HepG2 (cell line): ENCODE results near the gene OR1F1. TPM values are rescaled to one million over a fixed set of nuclear protein-coding genes. Genes with fewer than 3 reads are reported as not detected.

Experiments used
- ARID2 ChIP-seq: sonication (generic); formaldehyde crosslinking; IDR thresholded peaks from 2 replicates; pipeline ENCODE4 v1.8.1; 2022; ENCODE audit warnings: mild to moderate bottlenecking, missing genetic modification reagents, borderline replicate concordance
- FOXC1 ChIP-seq: sonication (generic); formaldehyde crosslinking; IDR thresholded peaks from 2 replicates; pipeline ENCODE4 v1.8.0; 2022; ENCODE audit warnings: mild to moderate bottlenecking, missing genetic modification reagents, borderline replicate concordance
- HNRNPLL ChIP-seq: fragments of 200-400 bp; formaldehyde crosslinking; IDR thresholded peaks from 2 replicates; pipeline ENCODE4 v1.6.1; 2017; ENCODE audit warnings: mild to moderate bottlenecking, low read depth, low read length; ENCODE audit not compliant: poor library complexity, severe bottlenecking
- NPAS2 ChIP-seq: sonication (generic); formaldehyde crosslinking; IDR thresholded peaks from 2 replicates; pipeline ENCODE4 v1.8.0; 2022; ENCODE audit warnings: mild to moderate bottlenecking, missing genetic modification reagents, borderline replicate concordance
- U2AF1 ChIP-seq: fragments of 200-400 bp; formaldehyde crosslinking; optimal IDR thresholded peaks from 2 replicates; pipeline ENCODE3; 2017; ENCODE audit warnings: mild to moderate bottlenecking, low read depth, low read length
- ZNF230 ChIP-seq: sonication (generic); formaldehyde crosslinking; IDR thresholded peaks from 2 replicates; pipeline ENCODE4 v1.4.0; 2020; ENCODE audit warnings: mild to moderate bottlenecking, missing genetic modification reagents
- ZNF407 ChIP-seq: sonication (generic); formaldehyde crosslinking; IDR thresholded peaks from one replicate; pipeline ENCODE4 v1.5.1; 2020; ENCODE audit warnings: mild to moderate bottlenecking, missing genetic modification reagents; ENCODE audit errors: not compliant biosample characterization
- ZNF432 ChIP-seq: sonication (generic); formaldehyde crosslinking; IDR thresholded peaks from 2 replicates; pipeline ENCODE4 v1.5.0; 2020; ENCODE audit warnings: missing genetic modification reagents, mild to moderate bottlenecking, borderline replicate concordance
- ZNF550 ChIP-seq: sonication (generic); formaldehyde crosslinking; IDR thresholded peaks from 2 replicates; pipeline ENCODE4 v1.4.0; 2020; ENCODE audit warnings: mild to moderate bottlenecking, missing genetic modification reagents, borderline replicate concordance
- ZNF619 ChIP-seq: sonication (generic); formaldehyde crosslinking; IDR thresholded peaks from 2 replicates; pipeline ENCODE4 v1.4.0; 2020; ENCODE audit warnings: mild to moderate bottlenecking, missing genetic modification reagents
- ZNF629 ChIP-seq: sonication (generic); formaldehyde crosslinking; conservative IDR thresholded peaks from 2 replicates; pipeline ENCODE4 v1.5.0; 2020; ENCODE audit warnings: missing genetic modification reagents
- ZNF816 ChIP-seq: sonication (generic); formaldehyde crosslinking; IDR thresholded peaks from 2 replicates; pipeline ENCODE4 v1.8.0; 2022; ENCODE audit warnings: missing genetic modification reagents, mild to moderate bottlenecking, borderline replicate concordance
- polyA plus RNA-seq, 8 experiments: library from polyadenylated mRNA; depleted of rRNA in 3 of 8; stranded (reverse) in 7 of 8; unstranded in 1 of 8; fragments of >200 nt; fragmentation: Illumina TruSeq in 4 of 8; extraction: Trizol in 4 of 8; gene quantifications; 2 replicates each; pipeline versions ENCODE4 v1.2.1 to v1.2.3, GENCODE V29; 2011 to 2016; ENCODE audit warnings: low read depth in 4 of 8, missing spikeins in 1 of 8, mixed read lengths in 1 of 8; ENCODE audit not compliant: insufficient read depth in 1 of 8
- total RNA-seq, 5 experiments: library from RNA; depleted of rRNA; stranded (reverse); fragments of >200 nt; fragmentation: Illumina TruSeq; extraction: Trizol; gene quantifications; 2 replicates each; pipeline ENCODE4 v1.2.3, GENCODE V29; 2016; ENCODE audit warnings: low read depth in 1 of 5
- TF ChIP-seq, protein P1 (sequence below): conservative IDR thresholded peaks from 2 replicates; pipeline ENCODE4 v1.6.1; 2018; ENCODE audit warnings: missing genetic modification reagents
- TF ChIP-seq, protein P2 (sequence below): sonication (generic); formaldehyde crosslinking; IDR thresholded peaks from 2 replicates; pipeline ENCODE4 v1.4.0; 2020; ENCODE audit warnings: missing genetic modification reagents, mild to moderate bottlenecking, borderline replicate concordance

The OR1F1 gene
- total and polyA plus RNA-seq, 2 of the 13 experiments (the other 11 are each of a cell fraction or from before 2014, with no cell fraction given): 0.90 TPM; not detected in 1

DNA sequence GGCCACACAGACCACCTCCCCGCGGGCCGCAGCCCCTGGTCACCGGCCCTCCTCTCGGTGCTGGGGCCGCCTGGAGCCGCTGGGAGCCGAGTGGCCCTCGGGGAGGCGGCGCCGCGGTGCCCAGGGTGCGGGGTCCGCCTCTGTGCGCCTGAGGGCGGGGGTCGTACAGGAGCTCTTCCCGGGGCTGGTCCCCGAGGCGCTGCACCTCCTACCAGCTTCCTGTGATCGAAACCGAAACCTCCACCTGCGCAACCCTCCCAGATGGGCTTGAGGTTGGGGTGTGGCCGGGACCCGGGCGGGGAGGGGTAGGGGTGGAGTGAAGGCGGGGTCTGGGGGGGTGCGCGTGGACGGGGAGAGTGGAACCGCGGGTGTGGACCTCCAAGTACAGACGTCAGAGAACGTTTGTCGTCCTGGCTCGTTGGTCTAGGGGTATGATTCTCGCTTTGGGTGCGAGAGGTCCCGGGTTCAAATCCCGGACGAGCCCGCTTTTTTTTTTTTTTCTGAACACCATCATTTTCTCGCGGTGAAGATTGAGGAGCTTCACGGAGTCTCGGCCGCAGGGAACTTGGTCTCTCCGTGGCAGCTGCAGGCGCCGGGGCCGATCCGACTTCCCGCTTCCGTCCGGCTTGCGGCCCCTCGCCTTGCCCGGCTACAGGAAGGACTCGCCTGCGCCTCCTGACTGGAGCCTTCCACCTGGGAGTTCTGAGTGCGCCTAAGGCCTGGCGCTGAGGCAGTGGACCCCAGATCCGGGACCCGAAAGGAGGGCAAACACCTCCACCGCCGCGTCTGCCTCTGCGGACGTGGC lies 29.3 kb upstream of the OR1F1 start (continued):
- no peak for TF ChIP-seq ZNF407 (CRISPR knock-in tag)
- no peak for TF ChIP-seq ZNF619 (CRISPR knock-in tag)
- no peak for TF ChIP-seq FOXC1 (CRISPR knock-in tag)
- TF ChIP-seq, protein P1, sequence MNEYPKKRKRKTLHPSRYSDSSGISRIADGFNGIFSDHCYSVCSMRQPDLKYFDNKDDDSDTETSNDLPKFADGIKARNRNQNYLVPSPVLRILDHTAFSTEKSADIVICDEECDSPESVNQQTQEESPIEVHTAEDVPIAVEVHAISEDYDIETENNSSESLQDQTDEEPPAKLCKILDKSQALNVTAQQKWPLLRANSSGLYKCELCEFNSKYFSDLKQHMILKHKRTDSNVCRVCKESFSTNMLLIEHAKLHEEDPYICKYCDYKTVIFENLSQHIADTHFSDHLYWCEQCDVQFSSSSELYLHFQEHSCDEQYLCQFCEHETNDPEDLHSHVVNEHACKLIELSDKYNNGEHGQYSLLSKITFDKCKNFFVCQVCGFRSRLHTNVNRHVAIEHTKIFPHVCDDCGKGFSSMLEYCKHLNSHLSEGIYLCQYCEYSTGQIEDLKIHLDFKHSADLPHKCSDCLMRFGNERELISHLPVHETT (CRISPR knock-in tag): no peak
- peak; percentile 52 for TF ChIP-seq HNRNPLL
- TF ChIP-seq NPAS2 (CRISPR knock-in tag): no peak
- no peak for TF ChIP-seq U2AF1
- TF ChIP-seq ZNF816 (CRISPR knock-in tag): no peak
- TF ChIP-seq ARID2: no peak
- no peak for TF ChIP-seq ZNF550 (CRISPR knock-in tag)
- TF ChIP-seq, protein P2, sequence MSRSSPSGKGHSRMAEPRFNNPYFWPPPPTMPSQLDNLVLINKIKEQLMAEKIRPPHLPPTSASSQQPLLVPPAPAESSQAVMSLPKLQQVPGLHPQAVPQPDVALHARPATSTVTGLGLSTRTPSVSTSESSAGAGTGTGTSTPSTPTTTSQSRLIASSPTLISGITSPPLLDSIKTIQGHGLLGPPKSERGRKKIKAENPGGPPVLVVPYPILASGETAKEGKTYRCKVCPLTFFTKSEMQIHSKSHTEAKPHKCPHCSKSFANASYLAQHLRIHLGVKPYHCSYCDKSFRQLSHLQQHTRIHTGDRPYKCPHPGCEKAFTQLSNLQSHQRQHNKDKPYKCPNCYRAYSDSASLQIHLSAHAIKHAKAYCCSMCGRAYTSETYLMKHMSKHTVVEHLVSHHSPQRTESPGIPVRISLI: peak; percentile 97
- TF ChIP-seq ZNF629: no peak; the same call in 1 of the 2 replicates
- TF ChIP-seq ZNF230 (CRISPR knock-in tag): no peak
- TF ChIP-seq ZNF432 (CRISPR knock-in tag): no peak
